Astrocyte (in vitro differentiated cells and primary cell): ENCODE data around the gene RTN4IP1. TPM values are rescaled to one million over a fixed set of nuclear protein-coding genes. Genes with fewer than 3 reads are reported as not detected.

Source experiments
- DNase-seq: peaks from one replicate; pipeline ENCODE4 v3.0.0-alpha.2; 2010; ENCODE audit warnings: low read depth
- FAIRE-seq: peaks from 2 replicates; lab custom pipeline; 2011; peaks lifted over from hg19 to GRCh38; lab: Jason Lieb, UNC
- H2AFZ ChIP-seq: 2 replicates; pipeline ENCODE4 v1.6.0; 2012; ENCODE audit warnings: low read depth, low read length, inconsistent platforms
- H3K27ac ChIP-seq: 2 replicates; pipeline ENCODE4 v1.5.1; 2011; ENCODE audit warnings: low read depth, low read length, inconsistent platforms
- H3K27me3 ChIP-seq: 2 replicates; pipeline ENCODE4 v1.6.0; 2011; ENCODE audit warnings: low read length, inconsistent platforms; ENCODE audit not compliant: insufficient read depth
- H3K36me3 ChIP-seq: 2 replicates; pipeline ENCODE4 v1.5.1; 2011; ENCODE audit warnings: low read length, inconsistent platforms; ENCODE audit not compliant: insufficient read depth
- H3K4me1 ChIP-seq: 2 replicates; pipeline ENCODE4 v1.5.1; 2011; ENCODE audit warnings: low read length, inconsistent platforms; ENCODE audit not compliant: insufficient read depth
- H3K4me2 ChIP-seq: 2 replicates; pipeline ENCODE4 v1.6.0; 2012; ENCODE audit warnings: low read length, inconsistent platforms
- H3K4me3 ChIP-seq: 2 replicates; pipeline ENCODE4 v1.5.1; 2011; ENCODE audit warnings: low read depth, mild to moderate bottlenecking, low read length, inconsistent platforms; ENCODE audit not compliant: insufficient read depth
- H3K79me2 ChIP-seq: 2 replicates; pipeline ENCODE4 v1.6.0; 2012; ENCODE audit warnings: mild to moderate bottlenecking, low read length, inconsistent platforms; ENCODE audit not compliant: insufficient read depth
- H3K9ac ChIP-seq: 2 replicates; pipeline ENCODE4 v1.6.0; 2012; ENCODE audit warnings: mild to moderate bottlenecking, low read length, inconsistent platforms
- H3K9me3 ChIP-seq: 2 replicates; pipeline ENCODE4 v1.5.1; 2012; ENCODE audit warnings: low read depth, mild to moderate bottlenecking, low read length, inconsistent platforms; ENCODE audit not compliant: insufficient read depth
- H4K20me1 ChIP-seq: 2 replicates; pipeline ENCODE4 v1.6.0; 2012; ENCODE audit warnings: low read length, inconsistent platforms; ENCODE audit not compliant: insufficient read depth
- H3K27ac Mint-ChIP-seq: one replicate; pipeline ENCODE4 v1.8.0; 2021; ENCODE audit warnings: mild to moderate bottlenecking, mixed read lengths; ENCODE audit not compliant: unreplicated experiment
- H3K27me3 Mint-ChIP-seq: one replicate; pipeline ENCODE4 v1.8.0; 2021; ENCODE audit warnings: low read depth, mixed read lengths; ENCODE audit not compliant: unreplicated experiment
- H3K36me3 Mint-ChIP-seq: one replicate; pipeline ENCODE4 v1.8.0; 2021; ENCODE audit warnings: low read depth, mixed read lengths; ENCODE audit not compliant: unreplicated experiment
- H3K4me1 Mint-ChIP-seq: one replicate; pipeline ENCODE4 v1.8.0; 2021; ENCODE audit warnings: low read depth, mixed read lengths; ENCODE audit not compliant: unreplicated experiment
- H3K4me3 Mint-ChIP-seq: one replicate; pipeline ENCODE4 v1.8.0; 2021; ENCODE audit warnings: mild to moderate bottlenecking, moderate library complexity, mixed read lengths; ENCODE audit not compliant: unreplicated experiment
- H3K9me3 Mint-ChIP-seq: one replicate; pipeline ENCODE4 v1.8.0; 2021; ENCODE audit warnings: mild to moderate bottlenecking, mixed read lengths; ENCODE audit not compliant: unreplicated experiment
- EZH2 ChIP-seq: IDR thresholded peaks from 2 replicates; pipeline ENCODE4 v1.6.1; 2012; ENCODE audit warnings: mild to moderate bottlenecking, low read length, inconsistent platforms; ENCODE audit not compliant: insufficient read depth
- total RNA-seq: library from RNA; stranded (reverse); gene quantifications from 2 replicates; pipeline ENCODE4 v1.2.1, GENCODE V29; 2021
- TF ChIP-seq, protein P1 (sequence below): IDR thresholded peaks from 2 replicates; pipeline ENCODE4 v1.5.1; 2011; ENCODE audit warnings: low read depth, mild to moderate bottlenecking, inconsistent platforms, low read length, moderate library complexity; ENCODE audit not compliant: insufficient read depth

The RTN4IP1 gene
- total RNA-seq, 1 donor from 2014 or later: 5.3 TPM

DNA sequence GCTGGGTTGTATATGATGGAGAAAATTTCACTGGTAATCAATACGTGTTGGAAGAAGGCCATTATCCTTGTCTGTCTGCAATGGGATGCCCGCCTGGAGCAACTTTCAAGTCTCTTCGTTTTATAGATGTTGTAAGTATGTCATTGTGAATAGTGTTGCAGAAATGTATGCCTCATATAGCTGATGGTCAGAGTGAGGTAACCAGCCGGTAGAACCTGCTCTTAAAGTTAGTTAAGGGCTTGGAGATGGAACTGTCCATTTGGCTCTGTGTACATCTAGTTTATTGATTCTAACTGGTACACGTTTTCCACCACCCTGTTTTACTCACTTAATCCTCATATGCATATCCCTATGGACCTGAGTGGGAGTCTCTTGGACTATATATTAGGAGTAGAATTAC, 73.5 kb downstream of the RTN4IP1 start:
- no peak overlapping the region for H3K27ac ChIP-seq
- no peaks in the 10 kb centered on the region for H3K79me2 ChIP-seq
- DNase-seq (no peak), FAIRE-seq (no peak)
- no peak overlapping the region for H3K4me3 Mint-ChIP-seq
- no peak overlapping the region for H3K9ac ChIP-seq
- H4K20me1 ChIP-seq: no peaks in the 10 kb centered on the region
- H3K27me3 Mint-ChIP-seq: peaks cover 3% of the 10 kb centered on the region
- H3K4me3 ChIP-seq: no peak overlapping the region
- no peaks in the 10 kb centered on the region for H3K36me3 ChIP-seq
- no peak overlapping the region for H3K27ac Mint-ChIP-seq
- no peaks in the 10 kb centered on the region for H3K9me3 Mint-ChIP-seq
- H3K9me3 ChIP-seq: no peaks in the 10 kb centered on the region
- H3K36me3 Mint-ChIP-seq: no peaks in the 10 kb centered on the region
- TF ChIP-seq, protein P1, sequence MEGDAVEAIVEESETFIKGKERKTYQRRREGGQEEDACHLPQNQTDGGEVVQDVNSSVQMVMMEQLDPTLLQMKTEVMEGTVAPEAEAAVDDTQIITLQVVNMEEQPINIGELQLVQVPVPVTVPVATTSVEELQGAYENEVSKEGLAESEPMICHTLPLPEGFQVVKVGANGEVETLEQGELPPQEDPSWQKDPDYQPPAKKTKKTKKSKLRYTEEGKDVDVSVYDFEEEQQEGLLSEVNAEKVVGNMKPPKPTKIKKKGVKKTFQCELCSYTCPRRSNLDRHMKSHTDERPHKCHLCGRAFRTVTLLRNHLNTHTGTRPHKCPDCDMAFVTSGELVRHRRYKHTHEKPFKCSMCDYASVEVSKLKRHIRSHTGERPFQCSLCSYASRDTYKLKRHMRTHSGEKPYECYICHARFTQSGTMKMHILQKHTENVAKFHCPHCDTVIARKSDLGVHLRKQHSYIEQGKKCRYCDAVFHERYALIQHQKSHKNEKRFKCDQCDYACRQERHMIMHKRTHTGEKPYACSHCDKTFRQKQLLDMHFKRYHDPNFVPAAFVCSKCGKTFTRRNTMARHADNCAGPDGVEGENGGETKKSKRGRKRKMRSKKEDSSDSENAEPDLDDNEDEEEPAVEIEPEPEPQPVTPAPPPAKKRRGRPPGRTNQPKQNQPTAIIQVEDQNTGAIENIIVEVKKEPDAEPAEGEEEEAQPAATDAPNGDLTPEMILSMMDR: no peak
- TF ChIP-seq EZH2: no peak
- no peak overlapping the region for H2AFZ ChIP-seq
- no peak overlapping the region for H3K4me2 ChIP-seq
- H3K4me1 Mint-ChIP-seq: no peaks in the 10 kb centered on the region
- no peaks in the 10 kb centered on the region for H3K4me1 ChIP-seq
- no peaks in the 10 kb centered on the region for H3K27me3 ChIP-seq

DNA sequence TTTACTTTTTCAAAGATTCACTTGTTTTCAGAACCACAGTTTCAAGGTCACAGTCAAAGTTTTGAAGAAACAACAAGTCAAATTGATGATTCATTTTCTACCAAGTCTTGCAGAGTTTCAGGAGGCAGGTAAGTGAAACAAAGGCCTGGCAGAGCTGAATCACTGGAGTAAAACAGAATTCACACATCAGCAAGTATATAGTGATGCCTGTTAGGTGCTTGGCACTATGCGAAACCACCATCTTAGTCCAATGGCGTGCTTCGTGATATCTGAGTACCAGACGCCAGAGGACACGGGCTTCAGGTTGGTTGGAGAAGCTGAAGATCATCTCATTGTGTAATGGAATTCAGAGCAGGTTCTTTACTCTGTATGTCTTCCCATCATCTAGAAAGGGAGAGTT, 75.9 kb downstream of the RTN4IP1 start:
- no peaks in the 10 kb centered on the region for H3K27me3 ChIP-seq
- H3K4me1 ChIP-seq: peaks cover under 1% of the 10 kb centered on the region
- Mint-ChIP-seq H3K27ac (no peak overlapping the region), H3K4me1 (peaks cover under 1% of the 10 kb centered on the region), H3K4me3 (no peak overlapping the region), H3K36me3 (no peaks in the 10 kb centered on the region), H3K27me3 (peaks cover 3% of the 10 kb centered on the region), H3K9me3 (no peaks in the 10 kb centered on the region)
- no peak overlapping the region for H3K4me2 ChIP-seq
- no peaks in the 10 kb centered on the region for H3K9me3 ChIP-seq
- TF ChIP-seq EZH2: no peak
- TF ChIP-seq, protein P1: no peak
- H3K79me2 ChIP-seq: no peaks in the 10 kb centered on the region
- no peak overlapping the region for H3K27ac ChIP-seq
- H2AFZ ChIP-seq: no peak overlapping the region
- H3K36me3 ChIP-seq: no peaks in the 10 kb centered on the region
- DNase-seq (no peak), FAIRE-seq (no peak)
- no peaks in the 10 kb centered on the region for H4K20me1 ChIP-seq
- no peak overlapping the region for H3K4me3 ChIP-seq
- no peak overlapping the region for H3K9ac ChIP-seq

DNA sequence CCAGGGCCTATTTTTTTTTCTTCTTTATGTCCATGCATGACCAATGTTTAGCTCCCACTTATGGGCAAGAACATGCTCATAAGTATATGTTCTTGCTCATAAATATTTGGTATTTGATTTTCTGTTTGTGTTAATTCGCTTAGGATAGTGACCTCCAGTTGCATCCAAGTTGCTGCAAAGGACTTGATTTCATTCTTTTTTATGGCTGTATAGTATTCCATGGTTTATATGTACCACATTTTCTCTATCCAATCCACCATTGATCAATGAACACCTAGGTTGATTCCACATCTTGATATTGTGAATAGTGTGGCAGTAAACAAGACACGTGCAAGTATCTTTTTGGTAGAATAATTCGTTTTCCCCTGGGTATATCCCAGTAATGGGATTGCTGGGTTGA, 78.1 kb downstream of the RTN4IP1 start:
- peaks cover 24% of the 10 kb centered on the region for H3K4me1 ChIP-seq
- H3K4me2 ChIP-seq: no peak overlapping the region
- peaks cover 21% of the 10 kb centered on the region for H3K4me1 Mint-ChIP-seq
- no peak overlapping the region for H3K27ac ChIP-seq
- H3K27me3 ChIP-seq: no peaks in the 10 kb centered on the region
- H3K9me3 Mint-ChIP-seq: no peaks in the 10 kb centered on the region
- no peak overlapping the region for H3K9ac ChIP-seq
- no peaks in the 10 kb centered on the region for H3K36me3 ChIP-seq
- TF ChIP-seq EZH2: no peak
- TF ChIP-seq, protein P1: no peak
- no peaks in the 10 kb centered on the region for H3K9me3 ChIP-seq
- no peaks in the 10 kb centered on the region for H4K20me1 ChIP-seq
- H3K27ac Mint-ChIP-seq: no peak overlapping the region
- no peak overlapping the region for H3K4me3 ChIP-seq
- no peaks in the 10 kb centered on the region for H3K79me2 ChIP-seq
- H2AFZ ChIP-seq: no peak overlapping the region
- no peak for DNase-seq
- FAIRE-seq: no peak
- no peaks in the 10 kb centered on the region for H3K36me3 Mint-ChIP-seq
- H3K27me3 Mint-ChIP-seq: peaks cover 3% of the 10 kb centered on the region
- H3K4me3 Mint-ChIP-seq: no peak overlapping the region
